Measurements from ENCODE around the gene TPRG1L.

The TPRG1L gene

DNA sequence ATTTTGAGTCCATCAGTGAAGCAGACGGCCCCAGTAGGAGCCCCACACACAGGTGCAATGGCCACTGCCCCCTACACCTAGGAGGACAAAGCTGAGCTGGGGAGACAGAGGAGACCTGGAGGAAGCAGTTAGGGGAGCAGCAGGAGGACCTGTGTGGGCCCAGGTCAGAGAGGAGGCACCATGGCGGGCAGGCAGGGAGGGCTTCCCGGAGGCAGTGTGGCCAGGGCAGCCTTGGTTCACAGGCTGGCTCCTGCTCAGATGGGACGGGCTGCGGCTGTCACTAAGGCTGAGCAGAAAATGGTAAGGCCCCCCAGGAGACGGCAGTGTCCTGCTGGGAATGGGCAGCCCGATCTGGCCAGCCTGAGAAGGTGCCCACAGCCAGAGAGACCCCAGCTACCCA, 28.9 kb upstream of the TPRG1L start:
- no peaks in the 10 kb centered on the region for H3K9me3 ChIP-seq (ENCODE audit: insufficient read depth, low read depth, low read length)
- H3K27me3 ChIP-seq (ENCODE audit: insufficient read depth, low read length), result no peaks in the 10 kb centered on the region
- 91% methylated on average over 7 of the region's 7 CpGs for WGBS
- H3K4me3 ChIP-seq (ENCODE audit: low read length), result no peak overlapping the region
- no peak overlapping the region; the same call in 1 of the 2 replicates for H3K9ac ChIP-seq (ENCODE audit: low read depth, low read length)
- H3K4me1 ChIP-seq (ENCODE audit: insufficient read depth, low read length), result peaks cover 20% of the 10 kb centered on the region
- H3K27ac ChIP-seq (ENCODE audit: low read depth, low read length), result no peak overlapping the region
- no peaks in the 10 kb centered on the region; the same call in 1 of the 2 replicates for H3K36me3 ChIP-seq (ENCODE audit: insufficient read depth, low read length)

DNA sequence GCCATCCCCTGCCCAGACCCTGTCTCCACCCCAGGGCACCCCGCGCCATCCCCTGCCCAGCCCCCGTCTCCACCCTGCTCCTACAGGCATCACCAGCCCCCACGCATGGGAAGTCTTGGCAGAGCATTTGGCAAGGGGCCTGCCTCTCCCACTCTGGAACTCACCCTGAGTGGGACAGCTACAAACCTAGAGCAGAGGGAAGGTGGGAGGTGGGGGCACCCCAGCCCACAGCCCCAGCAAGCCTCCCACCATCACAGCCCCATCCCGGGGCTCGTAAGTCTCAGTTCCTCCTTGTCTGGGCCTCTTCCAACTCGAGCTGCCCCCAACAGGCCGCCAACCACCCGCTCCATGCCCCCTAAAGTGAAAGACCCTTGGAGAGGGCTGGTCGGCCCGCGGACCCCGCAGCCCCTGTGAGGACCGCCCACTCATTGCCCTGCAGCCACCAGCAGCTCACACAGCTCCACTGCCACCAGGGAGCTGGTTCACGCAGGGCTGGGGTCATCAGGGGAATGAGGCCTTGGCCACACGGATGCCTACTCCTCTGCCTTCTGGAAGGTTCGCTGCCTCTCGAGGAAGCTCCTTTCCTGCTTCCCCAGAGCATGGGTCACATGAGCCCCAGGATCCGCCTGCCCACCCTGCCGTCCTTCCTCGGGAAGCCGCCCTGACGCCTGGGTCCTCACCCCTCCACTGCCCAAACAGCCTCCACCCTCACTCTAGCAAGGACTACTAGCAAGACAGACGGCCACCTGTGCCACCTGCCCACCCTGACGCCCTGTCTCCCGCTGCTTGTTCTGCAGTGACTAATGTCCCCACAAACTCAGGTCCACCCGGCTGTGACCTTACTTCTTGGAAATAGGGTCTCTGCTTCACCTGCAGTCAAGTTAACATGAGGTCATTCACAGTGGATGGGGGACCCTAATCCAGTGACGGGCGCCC, 27.9 kb upstream of the TPRG1L start:
- Histone ChIP-seq H3K27ac (ENCODE audit: low read depth, low read length) (0 out of 2 replicates have a peak overlapping the region, but pooled peaks have one; percentile 18), H3K9ac (ENCODE audit: low read depth, low read length) (peak overlapping the region; percentile 19; the same call in 1 of the 2 replicates), H3K4me1 (ENCODE audit: insufficient read depth, low read length) (peaks cover 20% of the 10 kb centered on the region), H3K9me3 (ENCODE audit: insufficient read depth, low read depth, low read length) (no peaks in the 10 kb centered on the region), H3K36me3 (ENCODE audit: insufficient read depth, low read length) (no peaks in the 10 kb centered on the region; the same call in 1 of the 2 replicates), H3K4me3 (ENCODE audit: low read length) (no peak overlapping the region), H3K27me3 (ENCODE audit: insufficient read depth, low read length) (no peaks in the 10 kb centered on the region)
- WGBS, result 92% methylated on average over 29 of the region's 29 CpGs

DNA sequence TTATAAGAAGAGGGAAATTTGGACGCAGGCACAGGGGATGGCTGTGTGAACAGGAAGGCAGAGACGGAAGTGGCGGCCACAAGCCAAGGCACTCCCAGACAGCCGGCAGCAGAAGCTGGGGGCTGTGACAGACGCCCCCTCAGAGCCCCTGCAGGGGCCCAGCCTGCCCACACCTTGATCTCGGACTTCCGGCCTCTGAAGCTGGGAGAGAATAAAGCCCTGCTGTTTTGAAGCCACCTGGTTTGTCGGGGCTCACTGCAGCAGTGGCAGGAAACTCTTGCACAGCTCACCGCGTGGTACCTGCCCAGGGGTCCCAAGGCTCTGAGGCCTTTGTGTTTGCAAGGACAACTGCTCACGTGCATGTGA, 27.2 kb upstream of the TPRG1L start:
- Histone ChIP-seq H3K9ac (ENCODE audit: low read depth, low read length) (peak overlapping the region; percentile 22; the same call in 1 of the 2 replicates), H3K27ac (ENCODE audit: low read depth, low read length) (no peak overlapping the region), H3K4me1 (ENCODE audit: insufficient read depth, low read length) (peaks cover 20% of the 10 kb centered on the region), H3K36me3 (ENCODE audit: insufficient read depth, low read length) (no peaks in the 10 kb centered on the region; the same call in 1 of the 2 replicates), H3K4me3 (ENCODE audit: low read length) (no peak overlapping the region), H3K27me3 (ENCODE audit: insufficient read depth, low read length) (no peaks in the 10 kb centered on the region), H3K9me3 (ENCODE audit: insufficient read depth, low read depth, low read length) (no peaks in the 10 kb centered on the region)
- WGBS, result 65% methylated on average over 11 of the region's 11 CpGs

DNA sequence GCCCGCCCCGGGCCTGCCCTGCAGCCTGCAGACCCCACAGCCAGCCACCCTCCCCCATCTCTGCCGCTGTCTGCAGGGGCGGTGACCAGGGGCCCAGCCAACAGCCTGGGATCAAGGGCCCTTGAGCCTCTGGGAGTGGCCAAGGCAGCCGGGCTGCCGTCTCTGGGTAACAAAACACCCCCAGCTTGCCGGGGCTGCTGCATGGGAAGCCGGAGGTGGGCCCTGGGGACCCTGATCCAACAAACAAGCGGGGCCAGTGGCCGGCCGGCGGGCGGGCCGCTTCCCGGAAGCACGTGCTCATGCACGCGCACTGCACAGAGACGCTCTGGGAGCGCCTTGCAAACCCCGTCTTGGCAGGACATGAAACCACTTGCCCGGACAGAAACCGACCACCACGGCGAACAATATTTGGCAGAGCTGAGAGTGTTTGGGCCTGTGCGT, 26.7 kb upstream of the TPRG1L start:
- Histone ChIP-seq H3K36me3 (ENCODE audit: insufficient read depth, low read length) (no peaks in the 10 kb centered on the region; the same call in 1 of the 2 replicates), H3K4me3 (ENCODE audit: low read length) (no peak overlapping the region), H3K27me3 (ENCODE audit: insufficient read depth, low read length) (no peaks in the 10 kb centered on the region), H3K9ac (ENCODE audit: low read depth, low read length) (peak overlapping the region; percentile 22; the same call in 1 of the 2 replicates), H3K9me3 (ENCODE audit: insufficient read depth, low read depth, low read length) (no peaks in the 10 kb centered on the region), H3K27ac (ENCODE audit: low read depth, low read length) (0 out of 2 replicates have a peak overlapping the region, but pooled peaks have one; percentile 40), H3K4me1 (ENCODE audit: insufficient read depth, low read length) (peaks cover 18% of the 10 kb centered on the region)
- 78% methylated on average over 26 of the region's 26 CpGs for WGBS

DNA sequence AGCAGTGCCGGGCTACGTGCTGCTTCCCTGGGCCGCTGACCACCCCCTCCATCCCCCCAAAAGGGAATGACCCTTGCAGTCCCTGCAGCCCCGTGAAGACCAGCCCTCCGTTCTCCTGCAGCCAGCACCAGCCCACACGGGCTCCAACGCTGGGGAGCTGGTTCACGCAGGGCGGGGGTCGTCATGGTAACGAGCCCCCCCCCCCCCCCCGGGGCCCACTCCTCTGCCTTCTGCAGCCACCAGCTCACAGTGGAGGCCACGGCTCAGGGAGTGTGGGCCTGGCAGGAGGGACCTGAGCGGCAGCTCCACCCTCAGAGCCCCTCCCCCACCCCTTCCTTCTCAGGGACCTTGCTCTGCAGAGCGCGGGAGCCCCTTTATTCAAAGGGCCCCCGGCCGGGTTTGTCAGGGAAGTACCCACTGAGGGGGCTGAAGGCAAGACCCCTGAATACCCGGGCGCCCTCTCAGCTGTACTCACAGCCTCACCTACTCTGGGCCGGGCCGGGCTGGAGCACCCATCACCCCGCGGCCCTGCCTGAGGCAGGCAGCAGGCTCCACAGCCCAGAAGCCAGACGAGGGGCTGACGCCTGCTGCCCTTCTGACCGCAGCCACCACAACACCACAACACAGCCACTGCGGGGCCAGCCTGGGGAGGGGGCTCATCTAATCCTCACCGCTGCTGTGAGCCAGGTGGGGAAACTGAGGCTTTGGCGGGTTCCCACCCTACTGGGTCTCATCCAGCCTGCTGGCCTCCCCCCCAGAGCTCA, 26.1 kb upstream of the TPRG1L start:
- H3K9ac ChIP-seq (ENCODE audit: low read depth, low read length), result peak overlapping the region; percentile 14; the same call in 1 of the 2 replicates
- H3K27me3 ChIP-seq (ENCODE audit: insufficient read depth, low read length), result no peaks in the 10 kb centered on the region
- no peaks in the 10 kb centered on the region; the same call in 1 of the 2 replicates for H3K36me3 ChIP-seq (ENCODE audit: insufficient read depth, low read length)
- WGBS, result 71% methylated on average over 30 of the region's 30 CpGs
- no peaks in the 10 kb centered on the region for H3K9me3 ChIP-seq (ENCODE audit: insufficient read depth, low read depth, low read length)
- no peak overlapping the region for H3K4me3 ChIP-seq (ENCODE audit: low read length)
- H3K27ac ChIP-seq (ENCODE audit: low read depth, low read length), result no peak overlapping the region; the same call in 1 of the 2 replicates
- H3K4me1 ChIP-seq (ENCODE audit: insufficient read depth, low read length), result peaks cover 15% of the 10 kb centered on the region

DNA sequence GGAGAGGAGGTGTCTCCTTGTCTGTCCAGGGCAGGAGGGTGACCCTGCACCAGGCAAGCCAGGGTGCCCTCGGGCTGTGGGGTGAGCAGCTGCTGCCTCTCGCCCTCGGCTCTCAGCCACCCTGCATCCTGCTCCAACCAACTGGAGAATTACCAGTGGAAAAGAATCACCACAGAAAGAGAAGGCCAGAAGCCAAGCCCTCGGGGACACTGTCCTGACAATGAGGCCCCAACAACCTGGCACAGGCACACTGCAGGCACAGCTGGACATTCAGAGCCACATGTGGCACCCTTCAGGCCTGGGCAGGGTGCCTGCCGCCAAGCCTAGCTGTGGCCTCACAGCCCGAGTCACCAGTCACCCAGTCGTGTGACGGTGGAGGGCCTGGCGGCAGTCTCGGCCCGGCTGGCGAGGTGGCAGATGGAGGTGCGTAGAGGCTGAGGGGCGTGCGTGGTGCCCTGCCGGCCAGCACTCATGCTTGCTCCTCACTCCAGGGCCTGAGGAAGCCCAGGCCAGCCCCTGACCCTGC, 25.5 kb upstream of the TPRG1L start:
- WGBS, result 88% methylated on average over 16 of the region's 16 CpGs
- Histone ChIP-seq H3K36me3 (ENCODE audit: insufficient read depth, low read length) (no peaks in the 10 kb centered on the region; the same call in 1 of the 2 replicates), H3K27me3 (ENCODE audit: insufficient read depth, low read length) (no peaks in the 10 kb centered on the region), H3K4me3 (ENCODE audit: low read length) (no peak overlapping the region), H3K9ac (ENCODE audit: low read depth, low read length) (peak overlapping the region; percentile 14; the same call in 1 of the 2 replicates), H3K27ac (ENCODE audit: low read depth, low read length) (no peak overlapping the region; the same call in 1 of the 2 replicates), H3K4me1 (ENCODE audit: insufficient read depth, low read length) (peaks cover 15% of the 10 kb centered on the region), H3K9me3 (ENCODE audit: insufficient read depth, low read depth, low read length) (no peaks in the 10 kb centered on the region)

DNA sequence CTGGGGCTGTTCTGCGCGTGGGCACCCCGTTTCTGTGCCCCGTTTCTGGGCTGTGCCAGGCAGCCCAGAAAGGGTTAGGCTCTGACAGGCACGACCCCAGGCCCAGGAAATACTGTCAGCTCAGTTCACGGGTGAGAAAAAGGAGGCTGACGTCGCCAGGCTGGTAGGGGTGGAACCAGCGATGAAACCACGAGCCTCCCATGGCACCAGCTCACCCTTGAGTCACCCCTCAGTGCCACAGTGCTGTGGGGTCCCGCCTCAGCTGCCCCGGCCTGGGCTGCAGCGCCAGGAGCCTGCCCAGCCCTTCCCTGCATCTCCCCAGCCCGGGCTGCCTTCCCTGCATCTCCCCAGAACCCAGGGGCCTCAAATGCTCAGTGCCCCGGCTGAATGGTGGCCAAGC, 25.0 kb upstream of the TPRG1L start:
- WGBS, result 86% methylated on average over 15 of the region's 15 CpGs
- Histone ChIP-seq H3K9me3 (ENCODE audit: insufficient read depth, low read depth, low read length) (no peaks in the 10 kb centered on the region), H3K27ac (ENCODE audit: low read depth, low read length) (no peak overlapping the region), H3K4me1 (ENCODE audit: insufficient read depth, low read length) (peaks cover 15% of the 10 kb centered on the region), H3K27me3 (ENCODE audit: insufficient read depth, low read length) (no peaks in the 10 kb centered on the region), H3K4me3 (ENCODE audit: low read length) (no peak overlapping the region), H3K9ac (ENCODE audit: low read depth, low read length) (no peak overlapping the region), H3K36me3 (ENCODE audit: insufficient read depth, low read length) (no peaks in the 10 kb centered on the region; the same call in 1 of the 2 replicates)

DNA sequence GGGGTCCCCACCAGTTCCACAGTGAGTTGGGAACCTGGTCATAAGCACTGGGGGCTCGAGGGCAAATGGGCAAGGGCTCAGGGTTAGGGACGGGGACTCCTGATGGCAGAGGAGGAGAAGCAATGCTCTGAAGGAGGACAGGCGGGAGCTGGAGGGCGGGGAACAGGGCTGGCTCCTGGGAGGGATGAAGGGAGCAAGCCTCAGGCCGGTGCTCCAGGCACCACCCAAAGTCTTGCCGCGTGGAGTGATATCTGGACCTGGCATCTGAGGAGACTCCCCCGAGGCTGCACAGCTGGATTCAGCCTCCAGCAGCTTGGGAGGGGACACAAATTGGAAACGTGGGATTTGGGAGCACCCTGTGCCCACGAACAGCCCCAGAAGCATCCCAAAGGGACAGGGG, 24.5 kb upstream of the TPRG1L start:
- no peaks in the 10 kb centered on the region for H3K36me3 ChIP-seq (ENCODE audit: insufficient read depth, low read length)
- no peaks in the 10 kb centered on the region for H3K27me3 ChIP-seq (ENCODE audit: insufficient read depth, low read length)
- no peak overlapping the region for H3K4me3 ChIP-seq (ENCODE audit: low read length)
- H3K27ac ChIP-seq (ENCODE audit: low read depth, low read length), result no peak overlapping the region
- 91% methylated on average over 10 of the region's 10 CpGs for WGBS
- peaks cover 15% of the 10 kb centered on the region for H3K4me1 ChIP-seq (ENCODE audit: insufficient read depth, low read length)
- H3K9ac ChIP-seq (ENCODE audit: low read depth, low read length), result no peak overlapping the region
- no peaks in the 10 kb centered on the region for H3K9me3 ChIP-seq (ENCODE audit: insufficient read depth, low read depth, low read length)

DNA sequence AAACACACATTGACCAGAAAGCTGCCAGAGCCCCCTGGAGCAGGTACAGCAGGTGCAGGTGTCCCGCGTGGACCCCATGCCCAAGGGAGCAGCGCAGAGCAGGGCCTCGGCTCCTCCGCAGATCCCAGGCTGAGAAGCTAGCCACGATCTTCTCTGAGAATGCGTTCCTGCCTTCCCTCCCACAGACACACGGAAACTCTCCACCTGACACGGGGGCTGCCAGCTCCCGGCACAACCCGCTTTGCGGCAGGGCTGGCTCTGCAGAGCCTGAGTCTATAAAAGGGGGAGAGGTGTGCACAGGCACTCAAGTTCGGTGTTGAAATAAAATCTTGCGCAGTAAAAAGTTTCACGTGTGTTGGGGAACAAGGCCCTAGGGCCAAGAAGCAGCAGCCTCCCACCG, 23.1 kb upstream of the TPRG1L start:
- no peaks in the 10 kb centered on the region for H3K36me3 ChIP-seq (ENCODE audit: insufficient read depth, low read length)
- H3K27ac ChIP-seq (ENCODE audit: low read depth, low read length), result no peak overlapping the region
- 95% methylated on average over 15 of the region's 16 CpGs for WGBS
- H3K27me3 ChIP-seq (ENCODE audit: insufficient read depth, low read length), result no peaks in the 10 kb centered on the region
- H3K9ac ChIP-seq (ENCODE audit: low read depth, low read length), result no peak overlapping the region
- no peak overlapping the region for H3K4me3 ChIP-seq (ENCODE audit: low read length)
- H3K4me1 ChIP-seq (ENCODE audit: insufficient read depth, low read length), result peaks cover 15% of the 10 kb centered on the region
- no peaks in the 10 kb centered on the region for H3K9me3 ChIP-seq (ENCODE audit: insufficient read depth, low read depth, low read length)

DNA sequence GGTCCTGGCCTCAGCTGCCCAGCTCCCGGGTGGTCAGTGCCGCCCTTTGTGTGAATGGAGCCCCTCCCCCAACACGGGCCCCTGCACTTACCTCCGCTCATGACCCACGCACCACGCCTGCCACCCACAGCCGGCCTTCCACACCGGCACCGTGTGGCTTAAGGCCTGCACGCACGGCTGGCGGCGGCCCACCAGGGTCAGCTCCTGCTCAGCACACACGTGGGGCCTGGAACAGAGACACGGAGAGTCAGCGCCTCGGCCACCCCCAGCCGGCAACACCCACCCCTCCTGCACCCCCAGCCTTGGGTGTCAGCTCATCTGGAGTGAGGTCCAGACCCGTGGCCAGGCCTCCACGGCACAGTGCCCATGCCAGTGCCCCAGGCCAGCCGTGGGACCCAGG, 22.4 kb upstream of the TPRG1L start:
- Histone ChIP-seq H3K9ac (ENCODE audit: low read depth, low read length) (no peak overlapping the region), H3K9me3 (ENCODE audit: insufficient read depth, low read depth, low read length) (no peaks in the 10 kb centered on the region), H3K36me3 (ENCODE audit: insufficient read depth, low read length) (no peaks in the 10 kb centered on the region), H3K4me3 (ENCODE audit: low read length) (no peak overlapping the region), H3K4me1 (ENCODE audit: insufficient read depth, low read length) (peaks cover 15% of the 10 kb centered on the region), H3K27me3 (ENCODE audit: insufficient read depth, low read length) (no peaks in the 10 kb centered on the region), H3K27ac (ENCODE audit: low read depth, low read length) (no peak overlapping the region)
- WGBS, result 91% methylated on average over 21 of the region's 21 CpGs

All from HUES64 (cell line).